Tibial artery (tissue), 4 donors: ENCODE data around the gene PIN1.

Experiments used
- DNase-seq, 2 donors: peaks; one replicate each; pipeline ENCODE4 v3.0.0-alpha.2; 2019
- H3K27ac ChIP-seq, 2 donors: fragments of 200-600 bp; sonication (generic) in 1 of 2; 1 replicate in 1 of 2; 2 replicates in 1 of 2; pipeline ENCODE4 v1.5.1; 2018 to 2019; ENCODE audit warnings: mild to moderate bottlenecking in 1 of 2
- H3K27me3 ChIP-seq, 2 donors: fragments of 200-600 bp; sonication (generic) in 1 of 2; one replicate each; pipeline versions ENCODE4 v1.5.1 to v1.6.0; 2016 to 2019
- H3K36me3 ChIP-seq, 3 donors: fragments of 200-600 bp; sonication (generic) in 2 of 3; one replicate each; pipeline ENCODE4 v1.5.1; 2016 to 2019; ENCODE audit warnings: mild to moderate bottlenecking in 2 of 3
- H3K4me1 ChIP-seq, 4 donors: fragments of 200-600 bp; sonication (generic) in 2 of 4; 1 replicate in 3 of 4; 2 replicates in 1 of 4; pipeline ENCODE4 v1.5.1; 2016 to 2019
- H3K4me3 ChIP-seq, 2 donors: fragments of 200-600 bp; sonication (generic) in 1 of 2; 1 replicate in 1 of 2; 2 replicates in 1 of 2; pipeline ENCODE4 v1.5.1; 2018 to 2019; ENCODE audit warnings: mild to moderate bottlenecking in 2 of 2
- H3K9me3 ChIP-seq, 3 donors: fragments of 200-600 bp; sonication (generic) in 1 of 3; one replicate each; pipeline ENCODE4 v1.5.1; 2016 to 2019
- intact Hi-C: fragments of 100-400 bp; cut with DNase I; formaldehyde crosslinking; loops from one replicate; pipeline ENCODE4 v1.15.0; 2023; ENCODE audit warnings: low total_unique reads
- TF ChIP-seq, protein P1 (sequence below), 2 experiments: fragments of 200-600 bp in 1 of 2; fragments of 450-650 bp in 1 of 2; IDR thresholded peaks; one replicate each; pipeline ENCODE4 v1.5.1; 2017 to 2019; ENCODE audit warnings: antibody characterized with exemption in 2 of 2, mild to moderate bottlenecking in 1 of 2, moderate library complexity in 1 of 2

The PIN1 gene

DNA sequence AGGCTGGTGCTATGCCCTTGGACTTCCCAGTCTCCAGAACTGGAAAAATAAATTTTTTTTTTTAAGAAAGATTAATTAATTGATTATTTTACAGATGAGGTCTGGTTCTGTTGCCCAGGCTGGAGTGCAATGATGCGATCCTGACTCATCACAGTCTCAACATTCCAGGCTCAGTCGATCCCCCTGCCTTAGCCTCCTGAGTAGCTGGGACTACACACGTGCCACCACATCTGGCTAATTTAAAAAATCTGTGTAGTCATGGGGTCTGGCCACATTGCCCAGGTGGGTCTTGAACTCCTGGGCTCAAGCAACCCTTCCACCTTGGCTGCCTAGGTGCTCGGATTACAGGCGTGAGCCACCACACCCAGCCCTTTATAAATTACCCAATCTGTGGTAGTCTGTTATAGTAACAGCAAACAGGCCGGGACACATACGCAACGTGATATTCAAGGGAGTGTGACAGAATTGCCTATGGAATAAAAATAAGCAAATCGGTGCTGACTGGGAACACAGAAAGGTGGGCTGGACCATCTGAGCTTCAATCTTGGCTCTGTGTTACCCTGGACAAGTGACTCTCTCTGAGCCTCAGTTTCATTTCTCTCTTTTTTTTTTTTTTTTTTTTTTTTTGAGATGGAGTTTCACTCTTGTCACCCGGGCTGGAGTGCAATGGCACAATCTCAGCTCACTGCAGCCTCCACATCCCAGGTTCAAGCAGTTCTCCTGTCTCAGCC, 42.8 kb downstream of the PIN1 start:
- Histone ChIP-seq H3K27me3 (no peaks in the 10 kb centered on the region), H3K4me3 (no peak overlapping the region), H3K36me3 (no peaks in the 10 kb centered on the region), H3K9me3 (no peaks in the 10 kb centered on the region), H3K4me1 (no peaks in the 10 kb centered on the region), H3K27ac (no peak overlapping the region)
- intact Hi-C loops: no loop called here
- TF ChIP-seq, protein P1, sequence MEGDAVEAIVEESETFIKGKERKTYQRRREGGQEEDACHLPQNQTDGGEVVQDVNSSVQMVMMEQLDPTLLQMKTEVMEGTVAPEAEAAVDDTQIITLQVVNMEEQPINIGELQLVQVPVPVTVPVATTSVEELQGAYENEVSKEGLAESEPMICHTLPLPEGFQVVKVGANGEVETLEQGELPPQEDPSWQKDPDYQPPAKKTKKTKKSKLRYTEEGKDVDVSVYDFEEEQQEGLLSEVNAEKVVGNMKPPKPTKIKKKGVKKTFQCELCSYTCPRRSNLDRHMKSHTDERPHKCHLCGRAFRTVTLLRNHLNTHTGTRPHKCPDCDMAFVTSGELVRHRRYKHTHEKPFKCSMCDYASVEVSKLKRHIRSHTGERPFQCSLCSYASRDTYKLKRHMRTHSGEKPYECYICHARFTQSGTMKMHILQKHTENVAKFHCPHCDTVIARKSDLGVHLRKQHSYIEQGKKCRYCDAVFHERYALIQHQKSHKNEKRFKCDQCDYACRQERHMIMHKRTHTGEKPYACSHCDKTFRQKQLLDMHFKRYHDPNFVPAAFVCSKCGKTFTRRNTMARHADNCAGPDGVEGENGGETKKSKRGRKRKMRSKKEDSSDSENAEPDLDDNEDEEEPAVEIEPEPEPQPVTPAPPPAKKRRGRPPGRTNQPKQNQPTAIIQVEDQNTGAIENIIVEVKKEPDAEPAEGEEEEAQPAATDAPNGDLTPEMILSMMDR (IDR thresholded peaks at IDR 0.05): no peak
- no peak for DNase-seq

GRCh38 chr19:9878511-9879196, 43.5 kb downstream of the PIN1 start:
- Histone ChIP-seq H3K4me1 (no peaks in the 10 kb centered on the region), H3K27me3 (no peaks in the 10 kb centered on the region), H3K9me3 (no peaks in the 10 kb centered on the region), H3K27ac (no peak overlapping the region), H3K36me3 (no peaks in the 10 kb centered on the region), H3K4me3 (no peak overlapping the region)
- intact Hi-C loops: no loop called here
- TF ChIP-seq, protein P1 (IDR thresholded peaks at IDR 0.05): no peak
- no peak for DNase-seq

DNA sequence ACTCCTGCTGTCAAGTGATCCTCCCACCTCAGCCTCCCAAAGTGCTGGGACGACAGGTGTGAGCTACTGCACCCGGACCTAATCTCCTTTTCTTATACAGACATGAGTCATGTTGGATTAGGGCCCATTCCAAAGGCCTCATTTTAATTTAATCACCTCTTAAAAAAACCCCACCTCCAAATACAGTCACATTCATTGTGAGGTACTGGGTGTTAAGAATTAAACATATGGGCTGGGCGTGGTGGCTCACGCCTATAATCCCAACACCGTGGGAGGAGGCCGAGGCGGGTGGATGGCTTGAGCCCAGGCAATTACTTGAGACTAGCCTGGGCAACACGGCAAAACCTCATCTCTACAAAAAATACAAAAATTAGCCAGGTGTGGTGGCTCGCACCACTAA, 46.6 kb downstream of the PIN1 start:
- no peaks in the 10 kb centered on the region for H3K27me3 ChIP-seq
- H3K9me3 ChIP-seq: no peaks in the 10 kb centered on the region
- H3K4me1 ChIP-seq: peaks cover 0 to 5% (median 2%) of the 10 kb centered on the region in 4 donors
- no peak overlapping the region for H3K4me3 ChIP-seq
- intact Hi-C loops: no loop called here
- H3K27ac ChIP-seq: no peak overlapping the region
- no peak for DNase-seq
- no peaks in the 10 kb centered on the region for H3K36me3 ChIP-seq
- TF ChIP-seq, protein P1 (IDR thresholded peaks at IDR 0.05): no peak

DNA sequence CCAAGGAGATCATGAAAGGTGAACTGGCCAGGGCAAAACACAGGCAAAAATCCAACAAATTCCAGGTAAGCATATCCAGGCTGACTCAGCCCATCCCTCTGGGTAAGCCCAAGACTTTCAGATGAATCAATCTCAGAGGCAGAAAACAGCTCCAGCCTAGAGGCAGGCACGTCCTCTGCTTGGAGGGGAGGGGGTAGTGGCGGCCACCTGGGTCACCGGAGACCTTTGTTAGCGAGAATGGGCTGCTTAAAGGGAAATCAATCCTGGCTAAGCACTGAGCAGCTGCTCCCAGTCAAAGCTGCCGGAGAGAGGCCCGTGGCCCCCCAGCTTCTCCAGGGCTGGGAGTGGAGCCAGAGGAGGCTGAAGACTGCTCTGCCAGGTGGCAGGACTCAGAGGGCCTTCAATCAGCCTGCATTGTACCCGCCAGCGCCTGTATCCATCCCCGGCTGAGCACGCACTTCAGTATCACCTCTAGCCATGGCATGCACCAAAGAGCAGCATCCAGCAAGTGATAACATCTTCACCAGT, 48.2 kb downstream of the PIN1 start:
- no peaks in the 10 kb centered on the region for H3K9me3 ChIP-seq
- intact Hi-C loops: no loop called here
- H3K36me3 ChIP-seq: no peaks in the 10 kb centered on the region
- peaks cover 0 to 5% (median 2%) of the 10 kb centered on the region in 4 donors for H3K4me1 ChIP-seq
- TF ChIP-seq, protein P1 (IDR thresholded peaks at IDR 0.05): no peak
- no peaks in the 10 kb centered on the region for H3K27me3 ChIP-seq
- DNase-seq: no peak
- no peak overlapping the region for H3K27ac ChIP-seq
- H3K4me3 ChIP-seq: no peak overlapping the region

- Histone ChIP-seq H3K9me3 (no peaks in the 10 kb centered on the region), H3K4me3 (no peak overlapping the region), H3K4me1 (peaks cover 0 to 5% (median 2%) of the 10 kb centered on the region in 4 donors), H3K27ac (no peak overlapping the region), H3K36me3 (no peaks in the 10 kb centered on the region), H3K27me3 (no peaks in the 10 kb centered on the region)
- intact Hi-C loops: no loop called here
- no peak for DNase-seq
- TF ChIP-seq, protein P1 (IDR thresholded peaks at IDR 0.05): no peak
Measured at GRCh38 chr19:9883764-9884163, 48.6 kb downstream of the PIN1 start.
